ENCODE measurements around the gene ANKS1B. TPM values are rescaled to one million over a fixed set of nuclear protein-coding genes. Genes with fewer than 3 reads are reported as not detected.

ANKS1B gene
- total and polyA plus RNA-seq, 11 donors, result 0.62 to 5.8 (median 1.8) TPM

GRCh38 chr12:98743362-98743953 is 1241.3 kb downstream of the ANKS1B start:
- TF ChIP-seq POLR2A (IDR thresholded peaks at IDR 0.05), result no peak
- peak in 4 of 12 donors; percentile 9 to 34 (median 28) for TF ChIP-seq CTCF (IDR thresholded peaks at IDR 0.05)
- Histone ChIP-seq H3K27ac (no peak overlapping the region), H3K36me3 (no peaks in the 10 kb centered on the region), H3K4me1 (peaks cover 0 to 15% (median 2%) of the 10 kb centered on the region in 12 donors), H3K9me3 (peaks cover 0 to 4% (median 0%) of the 10 kb centered on the region in 12 donors), H3K27me3 (peaks cover 0 to 31% (median 12%) of the 10 kb centered on the region in 9 donors), H3K4me3 (no peak overlapping the region)
- intact Hi-C loops (cut with DNase I), result no loop called here
- DNase-seq (no peak), ATAC-seq (no peak)
- WGBS, 4 donors, result 39 to 54% (median 48%) methylated on average over 4 of the region's 4 CpGs

- DNase-seq (no peak), ATAC-seq (no peak)
- TF ChIP-seq CTCF (IDR thresholded peaks at IDR 0.05) (no peak), POLR2A (IDR thresholded peaks at IDR 0.05) (no peak)
- H3K36me3 ChIP-seq, result no peaks in the 10 kb centered on the region
- H3K4me3 ChIP-seq, result no peak overlapping the region
- intact Hi-C loops (cut with DNase I), result no loop called here
- no peak overlapping the region for H3K27ac ChIP-seq
- peaks cover 0 to 31% (median 12%) of the 10 kb centered on the region in 9 donors for H3K27me3 ChIP-seq
- peaks cover 0 to 4% (median 0%) of the 10 kb centered on the region in 12 donors for H3K9me3 ChIP-seq
- WGBS, 4 donors, result 47 to 59% (median 56%) methylated on average over 12 of the region's 12 CpGs
- H3K4me1 ChIP-seq, result peaks cover 0 to 15% (median 2%) of the 10 kb centered on the region in 12 donors
Observed at GRCh38 chr12:98741556-98742265, 1243.0 kb downstream of the ANKS1B start.

- DNase-seq (no peak), ATAC-seq (no peak)
- H3K9me3 ChIP-seq, result peaks cover 0 to 4% (median 0%) of the 10 kb centered on the region in 12 donors
- TF ChIP-seq CTCF (IDR thresholded peaks at IDR 0.05), result no peak
- no peak for TF ChIP-seq POLR2A (IDR thresholded peaks at IDR 0.05)
- H3K4me1 ChIP-seq, result peaks cover 0 to 13% (median 1%) of the 10 kb centered on the region in 12 donors
- H3K27ac ChIP-seq, result no peak overlapping the region
- H3K36me3 ChIP-seq, result peaks cover 0 to 3% (median 0%) of the 10 kb centered on the region in 9 donors
- H3K4me3 ChIP-seq, result no peak overlapping the region
- H3K27me3 ChIP-seq, result peaks cover 0 to 29% (median 7%) of the 10 kb centered on the region in 9 donors
- WGBS, 4 donors, result 90 to 93% (median 93%) methylated on average over 4 of the region's 4 CpGs
- intact Hi-C loops (cut with DNase I), result no loop called here
Observed at GRCh38 chr12:98741196-98741555, 1243.6 kb downstream of the ANKS1B start.

- WGBS, 4 donors, result 68 to 91% (median 80%) methylated on average over 1 of the region's 1 CpG
- no peak overlapping the region for H3K4me3 ChIP-seq
- ATAC-seq, result no peak
- intact Hi-C loops (cut with DNase I), result no loop called here
- peaks cover 0 to 7% (median 0%) of the 10 kb centered on the region in 9 donors for H3K36me3 ChIP-seq
- TF ChIP-seq CTCF (IDR thresholded peaks at IDR 0.05) (no peak), POLR2A (IDR thresholded peaks at IDR 0.05) (no peak)
- peaks cover 0 to 8% (median 0%) of the 10 kb centered on the region in 12 donors for H3K4me1 ChIP-seq
- DNase-seq, result no peak
- peaks cover 0 to 24% (median 3%) of the 10 kb centered on the region in 9 donors for H3K27me3 ChIP-seq
- peaks cover 0 to 4% (median 0%) of the 10 kb centered on the region in 12 donors for H3K9me3 ChIP-seq
- H3K27ac ChIP-seq, result no peak overlapping the region
Observed at GRCh38 chr12:98740751-98741150, 1244.0 kb downstream of the ANKS1B start.
